GM19025 (cell line): ENCODE measurements around the gene ARHGAP26.

ENCODE experiments used
- ATAC-seq: cut with Tn5 transposase; IDR thresholded peaks from one replicate; pipeline ENCODE4 v1.9.1; 2021; ENCODE audit warnings: mild to moderate bottlenecking, low read depth, moderate library complexity; ENCODE audit not compliant: unreplicated experiment

ARHGAP26 gene

GRCh38 chr5:143050183-143050582 lies 280.0 kb downstream of the ARHGAP26 start:
- no peak for ATAC-seq

GRCh38 chr5:143051244-143052058 lies 281.3 kb downstream of the ARHGAP26 start:
- no peak for ATAC-seq

GRCh38 chr5:143052967-143053682 lies 282.9 kb downstream of the ARHGAP26 start:
- ATAC-seq, result no peak

GRCh38 chr5:143053780-143054179 lies 283.6 kb downstream of the ARHGAP26 start:
- no peak for ATAC-seq

GRCh38 chr5:143054480-143054941 lies 284.3 kb downstream of the ARHGAP26 start:
- peak; percentile 60 for ATAC-seq

- ATAC-seq, result no peak
Observed at GRCh38 chr5:143055596-143056338, 285.6 kb downstream of the ARHGAP26 start.

- ATAC-seq, result no peak
Observed at GRCh38 chr5:143056339-143056704, 286.1 kb downstream of the ARHGAP26 start.

- ATAC-seq, result no peak
Observed at GRCh38 chr5:143056792-143057579, 286.8 kb downstream of the ARHGAP26 start.

- no peak for ATAC-seq
Observed at GRCh38 chr5:143057580-143057999, 287.4 kb downstream of the ARHGAP26 start.

GRCh38 chr5:143059355-143059754 lies 289.2 kb downstream of the ARHGAP26 start:
- no peak for ATAC-seq

- no peak for ATAC-seq
Observed at GRCh38 chr5:143059976-143060765, 290.0 kb downstream of the ARHGAP26 start.

- no peak for ATAC-seq
Observed at GRCh38 chr5:143061161-143061945, 291.2 kb downstream of the ARHGAP26 start.

- ATAC-seq, result no peak
Observed at GRCh38 chr5:143062379-143062778, 292.2 kb downstream of the ARHGAP26 start.

- ATAC-seq, result no peak
Observed at GRCh38 chr5:143063175-143063970, 293.2 kb downstream of the ARHGAP26 start.

GRCh38 chr5:143064218-143064641 lies 294.1 kb downstream of the ARHGAP26 start:
- ATAC-seq, result no peak

GRCh38 chr5:143064676-143065075 lies 294.5 kb downstream of the ARHGAP26 start:
- no peak for ATAC-seq

GRCh38 chr5:143065185-143065965 lies 295.2 kb downstream of the ARHGAP26 start:
- ATAC-seq, result no peak
